ENCODE results near the gene CLMN.
"Not testable (repeated sequence)": the region's sequence is repeated elsewhere in the genome, so short reads cannot be mapped to it uniquely, and the experiment has no call there.

The CLMN gene

GRCh38 chr14:95188380-95188779, 131.3 kb downstream of the CLMN start:
- DNase-seq, result no peak

- no peak for DNase-seq
Measured at GRCh38 chr14:95185767-95186392, 133.8 kb downstream of the CLMN start.

GRCh38 chr14:95185033-95185766, 134.5 kb downstream of the CLMN start:
- no peak for DNase-seq

GRCh38 chr14:95184413-95184790, 135.3 kb downstream of the CLMN start:
- DNase-seq, result no peak

GRCh38 chr14:95183532-95184412, 135.9 kb downstream of the CLMN start:
- no peak for DNase-seq

- DNase-seq, result no peak
Measured at GRCh38 chr14:95183082-95183481, 136.6 kb downstream of the CLMN start.

GRCh38 chr14:95182379-95182778, 137.3 kb downstream of the CLMN start:
- DNase-seq, result no peak

- DNase-seq, result no peak
Measured at GRCh38 chr14:95180966-95181741, 138.6 kb downstream of the CLMN start.

GRCh38 chr14:95175670-95176069, 144.0 kb downstream of the CLMN start:
- DNase-seq, result not testable (repeated sequence)

GRCh38 chr14:95174184-95174792, 145.4 kb downstream of the CLMN start:
- DNase-seq, result no peak

- no peak for DNase-seq
Measured at GRCh38 chr14:95173518-95173917, 146.2 kb downstream of the CLMN start.

GRCh38 chr14:95167177-95167576, 152.5 kb downstream of the CLMN start:
- DNase-seq, result no peak

GRCh38 chr14:95165517-95165916, 154.2 kb downstream of the CLMN start:
- no peak for DNase-seq

- DNase-seq, result no peak
Measured at GRCh38 chr14:95164506-95164905, 155.2 kb downstream of the CLMN start.

GRCh38 chr14:95163666-95164065, 156.0 kb downstream of the CLMN start:
- DNase-seq, result no peak

- DNase-seq, result no peak
Measured at GRCh38 chr14:95163132-95163531, 156.6 kb downstream of the CLMN start.

GRCh38 chr14:95162641-95163040, 157.1 kb downstream of the CLMN start:
- no peak for DNase-seq

GRCh38 chr14:95157327-95158189, 162.2 kb downstream of the CLMN start, which contains the start of gene DICER1:
Gene DICER1, minus strand, starts transcription at chr14:95157529. Its CDS starts 24,071 bp downstream, at chr14:95133458.
- peak; percentile 87 to 93 (median 90) for DNase-seq

- DNase-seq, result no peak
Measured at GRCh38 chr14:95157048-95157326, 162.7 kb downstream of the CLMN start.

GRCh38 chr14:95156161-95157047, 163.3 kb downstream of the CLMN start:
- DNase-seq, result peak in 4 of 5 experiments; percentile 17 to 56 (median 20)
